WTC11 (cell line): ENCODE results near the gene GPHB5. TPM values are rescaled to one million over a fixed set of nuclear protein-coding genes. Genes with fewer than 3 reads are reported as not detected.

Source experiments
- ATAC-seq: fragments of 200-7000 bp; cut with Tn5 transposase; 2 replicates; pipeline ENCODE4 v1.10.0; 2021; ENCODE audit warnings: mild to moderate bottlenecking, moderate library complexity
- CTCF ChIA-PET: fragments of 300-600 bp; sonication (Branson Sonifier 250); formaldehyde crosslinking; loops from one replicate; lab custom pipeline; 2021; ENCODE audit warnings: antibody characterized with exemption; lab: Charles Lee
- POLR2A ChIA-PET: fragments of 350-600 bp; sonication (Branson Sonifier 250); formaldehyde crosslinking; loops from one replicate; lab custom pipeline; 2021; ENCODE audit warnings: antibody characterized with exemption; lab: Charles Lee
- DNase-seq: peaks from one replicate; pipeline ENCODE4 v3.0.0; 2021; ENCODE audit warnings: low spot score
- H3K27ac Mint-ChIP-seq: 2 replicates; pipeline ENCODE4 v1.8.0; 2021; ENCODE audit warnings: mixed read lengths
- H3K27me3 Mint-ChIP-seq: 2 replicates; pipeline ENCODE4 v1.8.0; 2021; ENCODE audit warnings: low read depth, mild to moderate bottlenecking, moderate library complexity, mixed read lengths
- H3K36me3 Mint-ChIP-seq: 2 replicates; pipeline ENCODE4 v1.8.0; 2021; ENCODE audit warnings: mixed read lengths
- H3K4me1 Mint-ChIP-seq: 2 replicates; pipeline ENCODE4 v1.8.0; 2022; ENCODE audit warnings: mixed read lengths
- H3K4me3 Mint-ChIP-seq: 2 replicates; pipeline ENCODE4 v1.8.0; 2021; ENCODE audit warnings: mild to moderate bottlenecking, moderate library complexity, mixed read lengths
- H3K9me3 Mint-ChIP-seq: 2 replicates; pipeline ENCODE4 v1.8.0; 2021; ENCODE audit warnings: mixed read lengths
- CREM ChIP-seq: sonication (generic); formaldehyde crosslinking; IDR thresholded peaks from 2 replicates; pipeline ENCODE4 v1.8.1; 2022; ENCODE audit warnings: mild to moderate bottlenecking, missing genetic modification reagents, moderate library complexity
- ETV6 ChIP-seq: sonication (generic); formaldehyde crosslinking; IDR thresholded peaks from 2 replicates; pipeline ENCODE4 v1.8.1; 2022; ENCODE audit warnings: mild to moderate bottlenecking, missing genetic modification reagents
- FOXJ3 ChIP-seq: sonication (generic); formaldehyde crosslinking; IDR thresholded peaks from 2 replicates; pipeline ENCODE4 v1.9.0; 2021; ENCODE audit warnings: missing genetic modification reagents, mild to moderate bottlenecking, borderline replicate concordance
- GABPB1 ChIP-seq: sonication (generic); formaldehyde crosslinking; IDR thresholded peaks from 2 replicates; pipeline ENCODE4 v1.8.1; 2023; ENCODE audit warnings: mild to moderate bottlenecking, missing genetic modification reagents
- HMGA2 ChIP-seq: fragments of 250-450 bp; sonication (Bioruptor Pico); IDR thresholded peaks from 2 replicates; pipeline ENCODE4 v1.4.0; 2021; ENCODE audit warnings: mild to moderate bottlenecking, moderate library complexity
- HMGXB4 ChIP-seq: sonication (generic); formaldehyde crosslinking; IDR thresholded peaks from 2 replicates; pipeline ENCODE4 v1.8.1; 2023; ENCODE audit warnings: mild to moderate bottlenecking, moderate library complexity, missing genetic modification reagents
- NR3C1 ChIP-seq: sonication (generic); formaldehyde crosslinking; conservative IDR thresholded peaks from 2 replicates; pipeline ENCODE4 v1.8.1; 2023; ENCODE audit warnings: low read depth, mild to moderate bottlenecking, missing genetic modification reagents
- OVOL2 ChIP-seq: fragments of 250-450 bp; sonication (Bioruptor Pico); IDR thresholded peaks from 2 replicates; pipeline ENCODE4 v1.9.0; 2021; ENCODE audit warnings: mild to moderate bottlenecking, borderline replicate concordance
- SOX15 ChIP-seq: fragments of 250-450 bp; sonication (Bioruptor Pico); IDR thresholded peaks from 2 replicates; pipeline ENCODE4 v1.9.0; 2021; ENCODE audit warnings: mild to moderate bottlenecking
- TCF7 ChIP-seq: sonication (generic); formaldehyde crosslinking; IDR thresholded peaks from 2 replicates; pipeline ENCODE4 v1.8.0; 2022; ENCODE audit warnings: mild to moderate bottlenecking, low read depth, missing genetic modification reagents, moderate library complexity
- ZMAT4 ChIP-seq: fragments of 250-450 bp; sonication (Bioruptor Pico); IDR thresholded peaks from 2 replicates; pipeline ENCODE4 v1.9.0; 2021; ENCODE audit warnings: mild to moderate bottlenecking
- ZNF396 ChIP-seq: fragments of 250-450 bp; sonication (Bioruptor Pico); IDR thresholded peaks from 2 replicates; pipeline ENCODE4 v1.8.0; 2021; ENCODE audit warnings: mild to moderate bottlenecking, moderate library complexity, borderline replicate concordance
- ZNF416 ChIP-seq: fragments of 250-450 bp; sonication (Bioruptor Pico); IDR thresholded peaks from 2 replicates; pipeline ENCODE4 v1.9.0; 2021; ENCODE audit warnings: mild to moderate bottlenecking, inconsistent platforms
- ZNF512 ChIP-seq: sonication (generic); formaldehyde crosslinking; IDR thresholded peaks from 2 replicates; pipeline ENCODE4 v1.8.1; 2022; ENCODE audit warnings: missing genetic modification reagents, borderline replicate concordance
- total RNA-seq: library from RNA; stranded (reverse); gene quantifications from 3 replicates; pipeline ENCODE4 v1.2.3, GENCODE V29; 2021
- TF ChIP-seq, protein P1 (sequence below): sonication (generic); formaldehyde crosslinking; IDR thresholded peaks from 2 replicates; pipeline ENCODE4 v1.8.1; 2022; ENCODE audit warnings: low read depth, missing genetic modification reagents, borderline replicate concordance
- TF ChIP-seq, protein P2 (sequence below): sonication (generic); formaldehyde crosslinking; IDR thresholded peaks from 2 replicates; pipeline ENCODE4 v1.8.1; 2023; ENCODE audit warnings: mild to moderate bottlenecking, missing genetic modification reagents, borderline replicate concordance
- TF ChIP-seq, protein P3 (sequence below): sonication (generic); formaldehyde crosslinking; IDR thresholded peaks from 2 replicates; pipeline ENCODE4 v1.8.1; 2022; ENCODE audit warnings: mild to moderate bottlenecking, missing genetic modification reagents, moderate library complexity, borderline replicate concordance
- TF ChIP-seq, protein P4 (sequence below): sonication (generic); formaldehyde crosslinking; IDR thresholded peaks from 2 replicates; pipeline ENCODE4 v1.8.0; 2023; ENCODE audit warnings: missing genetic modification reagents, mild to moderate bottlenecking, borderline replicate concordance

The GPHB5 gene
- total RNA-seq, 1 experiment from 2014 or later, result not detected

- H3K9me3 Mint-ChIP-seq, result peaks cover 10% of the 10 kb centered on the region; the same call in 1 of the 2 replicates
- no peaks in the 10 kb centered on the region for H3K36me3 Mint-ChIP-seq
- DNase-seq (no peak), ATAC-seq (no peak)
- H3K27me3 Mint-ChIP-seq, result no peaks in the 10 kb centered on the region
- TF ChIP-seq SOX15 (CRISPR knock-in tag) (no peak), GABPB1 (CRISPR knock-in tag) (no peak), TCF7 (CRISPR knock-in tag) (no peak), NR3C1 (CRISPR knock-in tag) (no peak), ZNF512 (no peak), ZNF416 (CRISPR knock-in tag) (no peak), ZMAT4 (no peak), ZNF396 (CRISPR knock-in tag) (no peak), HMGXB4 (CRISPR knock-in tag) (no peak), HMGA2 (CRISPR knock-in tag) (no peak), FOXJ3 (CRISPR knock-in tag) (no peak), ETV6 (CRISPR knock-in tag) (no peak), OVOL2 (CRISPR knock-in tag) (no peak), CREM (CRISPR knock-in tag) (no peak)
- TF ChIP-seq, protein P1, sequence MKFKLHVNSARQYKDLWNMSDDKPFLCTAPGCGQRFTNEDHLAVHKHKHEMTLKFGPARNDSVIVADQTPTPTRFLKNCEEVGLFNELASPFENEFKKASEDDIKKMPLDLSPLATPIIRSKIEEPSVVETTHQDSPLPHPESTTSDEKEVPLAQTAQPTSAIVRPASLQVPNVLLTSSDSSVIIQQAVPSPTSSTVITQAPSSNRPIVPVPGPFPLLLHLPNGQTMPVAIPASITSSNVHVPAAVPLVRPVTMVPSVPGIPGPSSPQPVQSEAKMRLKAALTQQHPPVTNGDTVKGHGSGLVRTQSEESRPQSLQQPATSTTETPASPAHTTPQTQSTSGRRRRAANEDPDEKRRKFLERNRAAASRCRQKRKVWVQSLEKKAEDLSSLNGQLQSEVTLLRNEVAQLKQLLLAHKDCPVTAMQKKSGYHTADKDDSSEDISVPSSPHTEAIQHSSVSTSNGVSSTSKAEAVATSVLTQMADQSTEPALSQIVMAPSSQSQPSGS (CRISPR knock-in tag), result no peak
- TF ChIP-seq, protein P2, sequence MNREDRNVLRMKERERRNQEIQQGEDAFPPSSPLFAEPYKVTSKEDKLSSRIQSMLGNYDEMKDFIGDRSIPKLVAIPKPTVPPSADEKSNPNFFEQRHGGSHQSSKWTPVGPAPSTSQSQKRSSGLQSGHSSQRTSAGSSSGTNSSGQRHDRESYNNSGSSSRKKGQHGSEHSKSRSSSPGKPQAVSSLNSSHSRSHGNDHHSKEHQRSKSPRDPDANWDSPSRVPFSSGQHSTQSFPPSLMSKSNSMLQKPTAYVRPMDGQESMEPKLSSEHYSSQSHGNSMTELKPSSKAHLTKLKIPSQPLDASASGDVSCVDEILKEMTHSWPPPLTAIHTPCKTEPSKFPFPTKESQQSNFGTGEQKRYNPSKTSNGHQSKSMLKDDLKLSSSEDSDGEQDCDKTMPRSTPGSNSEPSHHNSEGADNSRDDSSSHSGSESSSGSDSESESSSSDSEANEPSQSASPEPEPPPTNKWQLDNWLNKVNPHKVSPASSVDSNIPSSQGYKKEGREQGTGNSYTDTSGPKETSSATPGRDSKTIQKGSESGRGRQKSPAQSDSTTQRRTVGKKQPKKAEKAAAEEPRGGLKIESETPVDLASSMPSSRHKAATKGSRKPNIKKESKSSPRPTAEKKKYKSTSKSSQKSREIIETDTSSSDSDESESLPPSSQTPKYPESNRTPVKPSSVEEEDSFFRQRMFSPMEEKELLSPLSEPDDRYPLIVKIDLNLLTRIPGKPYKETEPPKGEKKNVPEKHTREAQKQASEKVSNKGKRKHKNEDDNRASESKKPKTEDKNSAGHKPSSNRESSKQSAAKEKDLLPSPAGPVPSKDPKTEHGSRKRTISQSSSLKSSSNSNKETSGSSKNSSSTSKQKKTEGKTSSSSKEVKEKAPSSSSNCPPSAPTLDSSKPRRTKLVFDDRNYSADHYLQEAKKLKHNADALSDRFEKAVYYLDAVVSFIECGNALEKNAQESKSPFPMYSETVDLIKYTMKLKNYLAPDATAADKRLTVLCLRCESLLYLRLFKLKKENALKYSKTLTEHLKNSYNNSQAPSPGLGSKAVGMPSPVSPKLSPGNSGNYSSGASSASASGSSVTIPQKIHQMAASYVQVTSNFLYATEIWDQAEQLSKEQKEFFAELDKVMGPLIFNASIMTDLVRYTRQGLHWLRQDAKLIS (CRISPR knock-in tag), result no peak
- TF ChIP-seq, protein P3, sequence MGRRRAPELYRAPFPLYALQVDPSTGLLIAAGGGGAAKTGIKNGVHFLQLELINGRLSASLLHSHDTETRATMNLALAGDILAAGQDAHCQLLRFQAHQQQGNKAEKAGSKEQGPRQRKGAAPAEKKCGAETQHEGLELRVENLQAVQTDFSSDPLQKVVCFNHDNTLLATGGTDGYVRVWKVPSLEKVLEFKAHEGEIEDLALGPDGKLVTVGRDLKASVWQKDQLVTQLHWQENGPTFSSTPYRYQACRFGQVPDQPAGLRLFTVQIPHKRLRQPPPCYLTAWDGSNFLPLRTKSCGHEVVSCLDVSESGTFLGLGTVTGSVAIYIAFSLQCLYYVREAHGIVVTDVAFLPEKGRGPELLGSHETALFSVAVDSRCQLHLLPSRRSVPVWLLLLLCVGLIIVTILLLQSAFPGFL (CRISPR knock-in tag), result no peak
- TF ChIP-seq, protein P4, sequence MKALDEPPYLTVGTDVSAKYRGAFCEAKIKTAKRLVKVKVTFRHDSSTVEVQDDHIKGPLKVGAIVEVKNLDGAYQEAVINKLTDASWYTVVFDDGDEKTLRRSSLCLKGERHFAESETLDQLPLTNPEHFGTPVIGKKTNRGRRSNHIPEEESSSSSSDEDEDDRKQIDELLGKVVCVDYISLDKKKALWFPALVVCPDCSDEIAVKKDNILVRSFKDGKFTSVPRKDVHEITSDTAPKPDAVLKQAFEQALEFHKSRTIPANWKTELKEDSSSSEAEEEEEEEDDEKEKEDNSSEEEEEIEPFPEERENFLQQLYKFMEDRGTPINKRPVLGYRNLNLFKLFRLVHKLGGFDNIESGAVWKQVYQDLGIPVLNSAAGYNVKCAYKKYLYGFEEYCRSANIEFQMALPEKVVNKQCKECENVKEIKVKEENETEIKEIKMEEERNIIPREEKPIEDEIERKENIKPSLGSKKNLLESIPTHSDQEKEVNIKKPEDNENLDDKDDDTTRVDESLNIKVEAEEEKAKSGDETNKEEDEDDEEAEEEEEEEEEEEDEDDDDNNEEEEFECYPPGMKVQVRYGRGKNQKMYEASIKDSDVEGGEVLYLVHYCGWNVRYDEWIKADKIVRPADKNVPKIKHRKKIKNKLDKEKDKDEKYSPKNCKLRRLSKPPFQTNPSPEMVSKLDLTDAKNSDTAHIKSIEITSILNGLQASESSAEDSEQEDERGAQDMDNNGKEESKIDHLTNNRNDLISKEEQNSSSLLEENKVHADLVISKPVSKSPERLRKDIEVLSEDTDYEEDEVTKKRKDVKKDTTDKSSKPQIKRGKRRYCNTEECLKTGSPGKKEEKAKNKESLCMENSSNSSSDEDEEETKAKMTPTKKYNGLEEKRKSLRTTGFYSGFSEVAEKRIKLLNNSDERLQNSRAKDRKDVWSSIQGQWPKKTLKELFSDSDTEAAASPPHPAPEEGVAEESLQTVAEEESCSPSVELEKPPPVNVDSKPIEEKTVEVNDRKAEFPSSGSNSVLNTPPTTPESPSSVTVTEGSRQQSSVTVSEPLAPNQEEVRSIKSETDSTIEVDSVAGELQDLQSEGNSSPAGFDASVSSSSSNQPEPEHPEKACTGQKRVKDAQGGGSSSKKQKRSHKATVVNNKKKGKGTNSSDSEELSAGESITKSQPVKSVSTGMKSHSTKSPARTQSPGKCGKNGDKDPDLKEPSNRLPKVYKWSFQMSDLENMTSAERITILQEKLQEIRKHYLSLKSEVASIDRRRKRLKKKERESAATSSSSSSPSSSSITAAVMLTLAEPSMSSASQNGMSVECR, result no peak
- POLR2A ChIA-PET, result no interaction called here
- CTCF ChIA-PET, result no interaction called here
- peaks cover 10% of the 10 kb centered on the region for H3K4me1 Mint-ChIP-seq
- H3K27ac Mint-ChIP-seq, result no peak overlapping the region
- no peak overlapping the region for H3K4me3 Mint-ChIP-seq
Observed at GRCh38 chr14:63326840-63327239, 8.1 kb upstream of the GPHB5 start.
